Kasumi-1 (cell line): ENCODE results near the gene UNK.

Experiments used
- DNase-seq, 2 experiments: peaks; one replicate each; lab custom pipeline; 2025; lab: John Stamatoyannopoulos, UW

UNK gene, protein sequence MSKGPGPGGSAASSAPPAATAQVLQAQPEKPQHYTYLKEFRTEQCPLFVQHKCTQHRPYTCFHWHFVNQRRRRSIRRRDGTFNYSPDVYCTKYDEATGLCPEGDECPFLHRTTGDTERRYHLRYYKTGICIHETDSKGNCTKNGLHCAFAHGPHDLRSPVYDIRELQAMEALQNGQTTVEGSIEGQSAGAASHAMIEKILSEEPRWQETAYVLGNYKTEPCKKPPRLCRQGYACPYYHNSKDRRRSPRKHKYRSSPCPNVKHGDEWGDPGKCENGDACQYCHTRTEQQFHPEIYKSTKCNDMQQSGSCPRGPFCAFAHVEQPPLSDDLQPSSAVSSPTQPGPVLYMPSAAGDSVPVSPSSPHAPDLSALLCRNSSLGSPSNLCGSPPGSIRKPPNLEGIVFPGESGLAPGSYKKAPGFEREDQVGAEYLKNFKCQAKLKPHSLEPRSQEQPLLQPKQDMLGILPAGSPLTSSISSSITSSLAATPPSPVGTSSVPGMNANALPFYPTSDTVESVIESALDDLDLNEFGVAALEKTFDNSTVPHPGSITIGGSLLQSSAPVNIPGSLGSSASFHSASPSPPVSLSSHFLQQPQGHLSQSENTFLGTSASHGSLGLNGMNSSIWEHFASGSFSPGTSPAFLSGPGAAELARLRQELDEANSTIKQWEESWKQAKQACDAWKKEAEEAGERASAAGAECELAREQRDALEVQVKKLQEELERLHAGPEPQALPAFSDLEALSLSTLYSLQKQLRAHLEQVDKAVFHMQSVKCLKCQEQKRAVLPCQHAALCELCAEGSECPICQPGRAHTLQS

DNA sequence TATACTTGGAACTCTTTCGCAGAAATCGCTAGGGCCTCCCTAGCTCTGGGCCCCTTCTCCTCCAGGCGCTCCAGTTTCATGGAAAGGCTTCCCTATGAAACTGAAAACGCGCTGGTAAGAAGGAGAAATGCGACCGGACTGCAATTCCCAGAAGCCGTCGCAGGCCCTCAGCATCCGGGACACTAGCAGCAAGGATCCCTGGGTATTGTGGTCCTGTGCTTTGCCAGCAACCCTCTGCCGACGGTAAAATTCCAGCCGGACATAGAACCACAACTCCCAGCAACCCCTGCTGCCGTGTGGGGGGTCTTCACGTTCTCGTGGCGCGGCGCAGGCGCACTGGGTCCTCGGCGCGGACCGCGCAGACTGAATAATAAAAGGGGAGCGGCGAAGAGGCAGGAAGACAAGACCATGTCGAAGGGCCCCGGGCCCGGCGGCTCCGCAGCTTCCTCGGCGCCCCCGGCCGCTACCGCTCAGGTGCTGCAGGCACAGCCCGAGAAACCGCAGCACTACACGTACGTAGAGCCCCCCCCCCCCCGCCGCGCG is at the start of gene UNK:
Gene UNK (plus strand): TSS at position 334 of the 543 bp plus-strand sequence. CDS start 75 bp downstream, at position 409.
- peak; percentile 100 for DNase-seq

DNA sequence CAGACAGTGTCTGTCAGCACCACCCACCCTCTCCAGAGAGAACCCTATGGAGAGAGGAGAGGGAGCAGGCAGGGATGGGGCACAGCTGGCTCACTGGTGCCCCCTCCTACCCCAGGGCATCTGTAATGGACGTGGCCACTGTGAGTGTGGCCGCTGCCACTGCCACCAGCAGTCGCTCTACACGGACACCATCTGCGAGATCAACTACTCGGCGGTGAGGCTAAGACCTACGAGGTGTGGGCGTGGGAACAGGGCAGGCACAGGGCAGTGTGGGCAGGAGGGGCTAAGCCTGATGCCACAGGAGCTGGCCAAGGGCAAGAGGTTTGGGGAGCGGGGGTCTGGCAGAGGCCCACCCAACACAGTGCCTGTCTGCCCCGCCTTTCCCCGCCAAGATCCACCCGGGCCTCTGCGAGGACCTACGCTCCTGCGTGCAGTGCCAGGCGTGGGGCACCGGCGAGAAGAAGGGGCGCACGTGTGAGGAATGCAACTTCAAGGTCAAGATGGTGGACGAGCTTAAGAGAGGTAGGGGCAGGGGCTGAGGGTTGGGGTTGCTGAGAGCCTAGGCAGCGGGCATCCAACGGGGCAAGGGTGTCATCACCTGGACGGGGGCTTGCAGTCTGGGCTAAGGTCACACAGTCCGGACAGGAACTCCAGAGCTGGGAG is 48.3 kb upstream of the UNK start:
- no peak for DNase-seq

DNA sequence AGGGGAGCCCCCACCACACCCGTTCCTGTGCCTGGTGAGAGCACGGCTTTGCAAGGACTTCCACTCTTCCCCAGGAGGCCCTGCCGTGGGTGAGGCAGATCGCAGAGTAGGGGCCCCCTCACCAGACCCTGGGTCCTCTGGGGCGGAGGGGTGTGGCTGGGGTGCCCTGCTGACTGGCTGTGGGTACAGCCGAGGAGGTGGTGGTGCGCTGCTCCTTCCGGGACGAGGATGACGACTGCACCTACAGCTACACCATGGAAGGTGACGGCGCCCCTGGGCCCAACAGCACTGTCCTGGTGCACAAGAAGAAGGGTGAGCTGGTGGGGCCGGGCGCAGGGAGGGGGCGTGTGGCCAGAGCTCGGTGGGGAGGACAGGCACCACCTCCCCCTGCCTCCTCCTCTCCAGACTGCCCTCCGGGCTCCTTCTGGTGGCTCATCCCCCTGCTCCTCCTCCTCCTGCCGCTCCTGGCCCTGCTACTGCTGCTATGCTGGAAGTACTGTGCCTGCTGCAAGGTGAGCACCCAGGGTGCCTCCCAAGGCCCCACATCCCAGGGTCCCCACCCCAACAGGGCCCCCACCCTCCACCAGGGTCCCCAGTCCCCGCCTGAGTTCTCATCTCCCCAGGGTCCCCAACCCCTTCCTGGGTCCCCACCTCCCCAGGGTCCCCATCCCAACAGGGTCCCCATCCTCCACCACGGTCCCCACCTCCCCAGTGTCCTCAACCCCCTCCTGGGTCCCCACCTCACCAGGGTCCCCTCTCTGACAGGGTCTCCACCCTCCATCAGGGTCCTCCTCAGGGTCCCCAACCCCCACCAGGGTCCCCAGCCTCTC is 47.3 kb upstream of the UNK start:
- DNase-seq, result no peak

DNA sequence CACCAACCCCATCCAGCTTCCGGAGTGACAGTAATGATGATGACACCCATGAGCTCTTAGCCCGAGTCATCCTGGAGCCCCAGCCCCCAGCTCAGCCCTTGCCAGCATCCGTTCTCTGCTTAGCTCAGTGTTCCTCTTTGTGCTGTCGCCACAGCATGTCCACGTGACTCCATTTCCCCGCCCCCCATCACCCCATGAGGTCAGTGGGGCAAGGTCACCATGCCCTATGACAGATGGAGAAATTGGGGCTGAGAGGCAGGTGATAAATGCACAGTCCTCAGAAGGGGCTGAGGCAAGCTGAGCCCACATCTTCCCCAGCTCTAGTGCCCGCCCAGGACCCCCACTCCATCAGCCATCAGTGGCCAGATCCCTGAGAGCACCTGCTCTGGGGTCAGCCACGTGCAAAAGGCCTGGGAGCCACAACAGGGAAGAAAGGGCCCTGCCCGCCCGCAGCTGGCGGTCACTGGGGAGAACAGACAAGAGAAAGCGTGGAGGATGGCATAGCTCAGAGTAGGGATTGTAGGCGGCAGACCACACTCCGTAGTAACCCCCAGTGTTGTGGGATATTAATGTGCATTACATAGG is 46.3 kb upstream of the UNK start:
- DNase-seq, result peak; percentile 85 to 88

DNA sequence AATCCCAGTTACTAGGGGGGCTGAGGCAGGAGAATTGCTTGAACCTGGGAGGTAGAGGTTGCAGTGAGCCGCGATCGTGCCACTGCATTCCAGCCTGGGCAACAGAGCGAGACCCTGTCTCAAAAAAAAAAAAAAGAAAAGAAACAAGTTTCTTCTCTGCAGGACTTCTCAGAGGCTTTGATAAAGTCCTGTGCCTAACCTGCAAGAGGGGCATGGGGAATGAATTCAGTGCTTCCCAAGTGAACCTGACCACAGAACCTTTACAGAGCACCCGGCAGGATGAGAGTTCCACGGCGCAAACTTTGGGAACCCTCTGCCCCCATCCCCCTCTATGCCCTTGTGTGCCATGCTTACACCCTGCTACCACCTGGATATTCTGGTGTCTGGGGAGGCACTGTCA is 45.4 kb upstream of the UNK start:
- DNase-seq, result no peak

DNA sequence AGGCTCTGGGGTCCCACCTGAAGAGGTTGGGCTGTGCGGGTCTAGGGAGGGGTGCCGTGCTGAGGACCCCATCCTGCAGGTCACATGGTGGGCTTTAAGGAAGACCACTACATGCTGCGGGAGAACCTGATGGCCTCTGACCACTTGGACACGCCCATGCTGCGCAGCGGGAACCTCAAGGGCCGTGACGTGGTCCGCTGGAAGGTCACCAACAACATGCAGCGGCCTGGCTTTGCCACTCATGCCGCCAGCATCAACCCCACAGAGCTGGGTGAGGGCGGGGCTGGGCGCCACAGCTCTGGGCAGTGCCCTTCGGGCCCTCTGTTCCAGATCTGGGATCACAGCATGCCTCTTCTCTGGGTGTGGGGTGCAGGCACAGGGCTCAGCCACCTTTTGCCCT is 44.8 kb upstream of the UNK start:
- DNase-seq, result no peak

DNA sequence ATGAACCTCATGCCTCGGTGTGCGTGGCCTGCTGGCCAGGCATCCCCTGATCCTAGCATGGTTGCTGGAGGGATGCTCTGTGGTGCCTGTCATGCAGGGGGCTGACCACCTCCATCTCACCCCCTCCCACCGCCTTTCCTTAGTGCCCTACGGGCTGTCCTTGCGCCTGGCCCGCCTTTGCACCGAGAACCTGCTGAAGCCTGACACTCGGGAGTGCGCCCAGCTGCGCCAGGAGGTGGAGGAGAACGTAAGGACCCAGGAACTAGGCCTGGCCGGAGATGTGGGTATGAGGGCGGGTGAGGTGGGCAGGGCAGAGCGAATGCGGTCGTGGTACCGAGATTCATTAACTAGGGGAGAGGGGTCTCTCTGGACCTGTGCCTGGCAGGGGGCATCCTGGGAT is 44.4 kb upstream of the UNK start:
- DNase-seq, result no peak

DNA sequence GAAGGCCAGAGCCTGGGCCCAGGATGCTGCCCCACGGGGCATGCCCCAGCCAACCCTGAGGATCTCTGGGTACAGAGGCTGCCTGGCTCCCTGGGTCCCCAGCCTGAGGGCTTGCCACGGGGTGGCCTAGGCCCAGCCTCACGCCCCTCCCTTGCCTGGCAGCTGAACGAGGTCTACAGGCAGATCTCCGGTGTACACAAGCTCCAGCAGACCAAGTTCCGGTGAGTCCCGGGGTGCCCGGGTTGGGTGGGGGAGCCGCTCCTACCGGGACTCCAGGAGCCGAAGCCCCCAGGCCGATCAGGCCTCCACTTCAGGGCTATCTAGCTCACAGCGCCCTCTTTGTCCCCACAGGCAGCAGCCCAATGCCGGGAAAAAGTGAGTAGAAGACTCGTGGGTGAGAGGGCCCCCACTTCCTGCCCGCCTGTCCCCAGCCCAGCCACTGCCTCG is 44.0 kb upstream of the UNK start:
- DNase-seq, result no peak

DNA sequence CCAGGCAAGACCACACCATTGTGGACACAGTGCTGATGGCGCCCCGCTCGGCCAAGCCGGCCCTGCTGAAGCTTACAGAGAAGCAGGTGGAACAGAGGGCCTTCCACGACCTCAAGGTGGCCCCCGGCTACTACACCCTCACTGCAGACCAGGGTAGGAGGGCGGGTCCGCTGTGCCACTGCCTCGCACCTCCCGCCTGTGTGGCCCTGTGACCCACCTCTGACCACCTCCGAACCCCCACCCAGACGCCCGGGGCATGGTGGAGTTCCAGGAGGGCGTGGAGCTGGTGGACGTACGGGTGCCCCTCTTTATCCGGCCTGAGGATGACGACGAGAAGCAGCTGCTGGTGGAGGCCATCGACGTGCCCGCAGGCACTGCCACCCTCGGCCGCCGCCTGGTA is 42.3 kb upstream of the UNK start:
- DNase-seq, result no peak

DNA sequence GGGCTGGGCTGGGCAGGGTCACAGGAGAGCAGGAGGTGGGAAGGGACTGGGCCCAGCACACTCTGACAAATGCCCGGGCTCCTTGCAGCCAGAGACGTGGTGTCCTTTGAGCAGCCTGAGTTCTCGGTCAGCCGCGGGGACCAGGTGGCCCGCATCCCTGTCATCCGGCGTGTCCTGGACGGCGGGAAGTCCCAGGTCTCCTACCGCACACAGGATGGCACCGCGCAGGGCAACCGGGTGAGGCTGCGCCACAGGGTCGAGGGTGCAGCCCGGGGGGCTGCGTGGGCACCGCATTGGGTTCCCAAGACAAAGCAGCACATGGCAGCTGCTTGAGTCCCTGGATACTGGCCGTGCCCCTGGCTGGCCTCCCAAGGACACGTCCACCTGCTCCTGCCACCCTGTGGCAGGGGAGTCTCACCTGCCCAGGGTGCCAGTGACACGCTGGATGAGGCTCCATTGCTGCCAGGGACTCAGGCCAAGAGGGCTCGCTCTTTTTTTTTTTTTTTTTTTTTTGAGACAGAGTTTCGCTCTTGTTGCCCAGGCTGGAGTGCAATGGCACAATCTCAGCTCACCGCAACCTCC is 40.9 kb upstream of the UNK start:
- DNase-seq, result no peak

DNA sequence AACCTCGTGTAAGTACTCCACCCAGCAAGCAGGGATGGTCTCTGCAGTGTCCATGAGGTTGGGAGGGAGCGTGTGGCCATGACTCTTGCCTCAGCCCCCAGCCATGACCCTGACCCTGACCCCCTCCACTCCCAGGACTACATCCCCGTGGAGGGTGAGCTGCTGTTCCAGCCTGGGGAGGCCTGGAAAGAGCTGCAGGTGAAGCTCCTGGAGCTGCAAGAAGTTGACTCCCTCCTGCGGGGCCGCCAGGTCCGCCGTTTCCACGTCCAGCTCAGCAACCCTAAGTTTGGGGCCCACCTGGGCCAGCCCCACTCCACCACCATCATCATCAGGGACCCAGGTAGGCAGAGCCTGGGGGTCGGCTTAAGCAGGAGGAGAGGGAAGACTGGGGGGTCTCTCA is 35.9 kb upstream of the UNK start:
- no peak for DNase-seq

DNA sequence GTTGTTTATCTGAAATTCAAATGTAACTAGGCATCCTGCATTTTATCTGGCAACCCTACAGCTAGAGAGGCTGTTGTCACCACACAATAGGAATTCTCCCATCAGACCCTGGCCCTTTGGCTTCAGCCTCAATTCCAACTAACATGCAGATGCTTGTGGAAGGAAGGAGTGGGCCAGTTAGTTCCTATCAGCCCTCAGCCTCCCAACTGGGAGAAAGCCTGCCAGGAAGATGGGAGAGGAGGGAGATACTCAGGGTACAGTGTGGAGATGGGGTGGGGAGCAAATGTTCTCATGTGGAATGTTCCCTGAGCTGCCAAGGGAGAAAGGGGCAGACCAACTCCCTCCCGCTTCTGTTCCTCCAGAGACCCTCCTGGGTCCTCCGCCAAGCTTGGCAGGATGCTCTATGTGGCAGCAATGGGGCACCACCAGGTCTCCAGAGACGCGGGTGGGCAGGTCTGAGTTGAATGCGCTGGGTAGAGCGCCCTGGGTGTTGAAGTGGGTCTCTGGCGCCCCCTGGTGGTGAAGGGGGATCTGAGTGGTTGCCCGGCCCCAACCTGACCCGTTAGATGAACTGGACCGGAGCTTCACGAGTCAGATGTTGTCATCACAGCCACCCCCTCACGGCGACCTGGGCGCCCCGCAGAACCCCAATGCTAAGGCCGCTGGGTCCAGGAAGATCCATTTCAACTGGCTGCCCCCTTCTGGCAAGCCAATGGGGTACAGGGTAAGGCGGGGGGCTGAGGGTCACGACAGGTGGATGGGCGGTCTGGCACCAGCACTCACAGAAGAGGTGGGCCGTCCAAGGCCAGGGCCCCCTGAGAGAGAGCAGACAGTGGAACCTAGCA is 34.8 kb upstream of the UNK start:
- peak; percentile 73 to 83 for DNase-seq

DNA sequence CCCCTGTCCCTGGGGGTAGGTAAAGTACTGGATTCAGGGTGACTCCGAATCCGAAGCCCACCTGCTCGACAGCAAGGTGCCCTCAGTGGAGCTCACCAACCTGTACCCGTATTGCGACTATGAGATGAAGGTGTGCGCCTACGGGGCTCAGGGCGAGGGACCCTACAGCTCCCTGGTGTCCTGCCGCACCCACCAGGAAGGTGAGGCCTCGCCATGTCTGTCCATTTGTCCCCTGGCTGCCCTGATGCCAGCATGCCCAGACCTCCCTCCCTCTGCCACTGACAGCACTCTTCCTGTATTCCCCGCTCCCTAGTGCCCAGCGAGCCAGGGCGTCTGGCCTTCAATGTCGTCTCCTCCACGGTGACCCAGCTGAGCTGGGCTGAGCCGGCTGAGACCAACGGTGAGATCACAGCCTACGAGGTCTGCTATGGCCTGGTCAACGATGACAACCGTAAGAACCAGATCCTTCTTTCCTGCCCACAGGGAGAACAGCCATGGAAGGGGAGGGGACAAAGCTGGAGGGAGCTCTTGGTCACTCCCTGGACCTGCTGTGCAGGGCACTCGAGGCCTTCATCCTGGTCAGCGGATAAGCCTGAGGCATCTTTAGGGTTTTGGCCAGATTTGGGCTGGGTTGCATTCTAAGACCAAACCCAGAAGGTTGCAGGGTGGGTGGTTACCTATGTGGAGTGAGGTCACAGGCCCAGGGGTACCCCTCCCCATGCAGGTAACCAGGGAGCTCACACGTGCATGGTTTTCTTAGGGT is 33.8 kb upstream of the UNK start:
- no peak for DNase-seq

DNA sequence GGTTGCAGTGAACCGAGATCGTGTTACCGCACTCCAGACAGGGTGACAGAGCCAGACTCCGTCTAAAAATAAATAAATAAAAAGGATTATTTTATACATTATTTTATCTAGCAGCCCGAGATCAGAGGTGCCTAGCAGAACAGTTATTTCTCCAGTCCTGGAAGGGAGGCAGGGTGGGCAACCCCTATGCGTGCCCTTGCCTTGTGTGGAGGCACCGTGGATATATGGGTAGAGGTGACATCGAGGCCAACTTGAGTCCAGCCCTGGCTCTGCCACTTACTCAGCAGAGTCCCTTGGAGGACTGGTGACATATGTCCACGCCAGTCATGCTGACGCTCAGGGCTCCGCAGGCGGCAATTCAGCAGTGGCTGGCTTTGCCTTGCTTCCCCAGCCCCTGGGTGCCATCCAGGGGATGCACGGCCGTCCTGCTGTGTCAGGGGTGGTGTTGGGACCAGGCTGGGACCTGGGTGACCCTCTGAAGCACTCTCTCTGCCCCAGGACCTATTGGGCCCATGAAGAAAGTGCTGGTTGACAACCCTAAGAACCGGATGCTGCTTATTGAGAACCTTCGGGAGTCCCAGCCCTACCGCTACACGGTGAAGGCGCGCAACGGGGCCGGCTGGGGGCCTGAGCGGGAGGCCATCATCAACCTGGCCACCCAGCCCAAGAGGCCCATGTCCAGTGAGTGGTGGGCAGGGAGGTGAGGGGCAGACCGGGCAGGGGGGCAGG is 32.8 kb upstream of the UNK start:
- DNase-seq, result no peak

DNA sequence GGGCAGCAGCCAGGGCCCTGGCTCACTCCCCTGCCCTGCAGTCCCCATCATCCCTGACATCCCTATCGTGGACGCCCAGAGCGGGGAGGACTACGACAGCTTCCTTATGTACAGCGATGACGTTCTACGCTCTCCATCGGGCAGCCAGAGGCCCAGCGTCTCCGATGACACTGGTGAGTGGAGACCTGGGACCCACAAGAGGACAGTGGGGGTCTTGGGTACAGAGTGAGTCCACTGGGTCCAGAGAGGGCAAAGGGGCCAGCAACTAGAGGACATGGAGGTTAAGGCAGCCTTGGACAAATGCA is 32.2 kb upstream of the UNK start:
- no peak for DNase-seq

DNA sequence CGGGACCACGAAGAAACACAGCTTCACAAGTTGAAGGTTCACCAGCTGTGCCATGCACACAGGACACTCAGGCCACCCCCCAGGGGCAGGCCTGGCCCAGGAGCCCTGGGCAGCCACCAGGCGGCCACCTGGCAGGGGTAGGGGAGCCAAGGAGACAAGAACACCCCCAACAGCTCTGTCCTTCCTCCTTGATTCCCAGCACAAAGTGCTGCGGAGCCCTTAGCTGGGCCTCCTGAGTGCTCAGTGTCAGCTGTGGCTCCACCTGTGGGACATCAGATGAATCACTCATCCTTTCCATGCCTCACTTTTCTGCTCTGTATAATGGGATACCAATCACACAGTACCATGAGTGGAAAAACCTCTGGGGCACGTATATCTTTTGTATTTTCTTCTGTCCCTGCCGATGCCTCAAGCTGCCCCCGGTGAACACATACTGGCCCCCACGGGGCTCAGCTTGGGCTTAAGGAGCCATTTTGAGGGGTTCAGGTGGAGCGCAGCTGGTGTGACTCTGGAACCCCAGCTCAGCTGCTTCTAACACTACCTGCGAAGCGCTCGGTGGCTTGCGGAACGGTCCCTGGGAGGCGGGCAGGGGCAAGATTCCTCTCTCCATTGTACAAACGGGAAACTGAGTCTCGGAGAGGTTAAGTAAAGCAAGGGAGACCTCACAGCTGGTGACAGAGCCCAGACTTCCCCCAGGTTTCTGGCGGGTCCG is 31.6 kb upstream of the UNK start:
- no peak for DNase-seq

DNA sequence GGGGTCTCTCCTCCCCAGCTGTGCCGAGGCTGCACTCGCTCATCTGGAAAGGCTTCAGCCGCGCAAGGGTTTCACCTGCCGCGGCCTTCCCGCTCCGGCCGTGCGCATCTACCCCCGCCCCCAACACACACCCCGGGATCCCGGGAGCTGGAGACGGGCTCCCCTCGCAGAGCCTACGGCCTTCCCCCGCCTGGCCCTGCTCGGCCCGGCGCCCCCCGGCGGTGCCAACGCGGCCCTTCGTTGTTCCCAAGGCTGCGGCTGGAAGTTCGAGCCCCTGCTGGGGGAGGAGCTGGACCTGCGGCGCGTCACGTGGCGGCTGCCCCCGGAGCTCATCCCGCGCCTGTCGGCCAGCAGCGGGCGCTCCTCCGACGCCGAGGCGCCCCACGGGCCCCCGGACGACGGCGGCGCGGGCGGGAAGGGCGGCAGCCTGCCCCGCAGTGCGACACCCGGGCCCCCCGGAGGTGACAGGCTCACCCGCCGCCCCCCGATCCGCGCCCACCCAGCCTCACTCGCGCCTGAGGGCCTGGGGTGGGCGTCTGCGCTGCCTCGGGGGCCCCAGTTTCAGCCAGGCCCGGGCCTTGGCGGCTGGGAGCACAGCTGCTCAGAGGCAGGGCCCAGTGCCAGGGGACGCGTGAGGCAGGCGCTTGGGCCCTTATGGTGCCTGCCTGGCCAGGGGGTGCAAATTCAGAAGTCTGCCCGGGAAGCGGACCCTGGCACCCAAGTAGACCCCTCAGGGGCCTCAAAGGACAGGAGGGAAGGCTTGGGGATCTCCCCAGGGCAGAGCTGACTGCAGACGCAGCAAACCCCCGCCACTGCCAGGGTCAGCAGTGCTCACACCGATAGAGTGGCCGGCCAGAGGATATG is 30.9 kb upstream of the UNK start:
- peak; percentile 82 to 83 for DNase-seq
